NCI-H524 treated with DMSO at 0.1 percent for 48 hours (cell line): ENCODE results near the gene SORD.

Source experiments
- DNase-seq: peaks from one replicate; lab custom pipeline; 2025; lab: John Stamatoyannopoulos, UW

SORD gene

GRCh38 chr15:45116482-45117307, 93.7 kb downstream of the SORD start:
- no peak for DNase-seq

DNA sequence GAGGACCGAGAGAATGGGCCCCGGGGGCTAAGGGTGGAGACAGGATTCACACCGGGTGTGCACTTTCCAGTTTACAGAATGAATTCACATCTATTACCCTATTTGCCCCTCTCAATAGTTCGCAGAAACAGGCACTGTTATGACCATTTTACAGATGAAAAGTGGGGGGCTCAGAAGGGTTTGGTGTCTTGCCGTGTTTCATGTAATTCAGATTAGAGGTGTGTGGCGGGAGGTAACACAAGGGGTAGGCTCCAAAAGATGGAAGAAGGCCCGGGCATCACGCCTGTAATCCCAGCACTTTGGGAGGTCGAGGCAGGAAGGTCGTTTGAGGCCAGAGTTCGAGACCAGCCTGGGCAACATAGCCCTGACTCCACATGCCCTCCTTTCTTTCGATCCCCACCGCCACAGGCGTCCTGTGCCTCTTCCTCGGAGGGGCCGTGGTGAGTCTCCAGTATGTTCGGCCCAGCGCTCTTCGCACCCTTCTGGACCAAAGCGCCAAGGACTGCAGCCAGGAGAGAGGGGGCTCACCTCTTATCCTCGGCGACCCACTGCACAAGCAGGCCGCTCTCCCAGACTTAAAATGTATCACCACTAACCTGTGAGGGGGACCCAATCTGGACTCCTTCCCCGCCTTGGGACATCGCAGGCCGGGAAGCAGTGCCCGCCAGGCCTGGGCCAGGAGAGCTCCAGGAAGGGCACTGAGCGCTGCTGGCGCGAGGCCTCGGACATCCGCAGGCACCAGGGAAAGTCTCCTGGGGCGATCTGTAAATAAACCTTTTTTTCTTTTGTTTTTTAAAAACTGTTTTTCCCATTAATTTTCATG, 94.5 kb downstream of the SORD start:
- DNase-seq: no peak

GRCh38 chr15:45118131-45118588, 95.2 kb downstream of the SORD start:
- DNase-seq: peak; percentile 76

DNA sequence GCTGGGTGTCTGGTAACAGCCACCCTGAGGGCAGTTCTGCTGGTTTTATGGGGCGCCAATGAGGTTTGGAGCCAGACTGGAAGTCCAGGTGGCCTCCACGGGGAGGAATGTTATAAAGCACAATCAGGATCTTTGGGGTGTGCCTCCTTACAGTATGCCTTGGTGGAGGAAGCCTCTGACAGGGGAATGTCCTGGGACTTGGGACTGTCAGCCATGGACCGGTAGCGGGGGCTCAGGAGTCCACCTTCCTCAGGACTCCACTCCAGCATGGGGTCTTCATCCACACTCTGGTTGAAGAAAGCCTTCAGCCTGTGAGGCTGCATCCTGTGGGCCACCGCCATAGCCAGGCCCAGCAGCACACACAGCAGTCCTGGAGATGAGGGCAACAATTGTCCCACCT, 96.0 kb downstream of the SORD start:
- no peak for DNase-seq

GRCh38 chr15:45120081-45120972, 97.3 kb downstream of the SORD start:
- DNase-seq: no peak

- no peak for DNase-seq
Observed at GRCh38 chr15:45121020-45121419, 98.0 kb downstream of the SORD start.

GRCh38 chr15:45121706-45122417, 98.9 kb downstream of the SORD start:
- DNase-seq: no peak

DNA sequence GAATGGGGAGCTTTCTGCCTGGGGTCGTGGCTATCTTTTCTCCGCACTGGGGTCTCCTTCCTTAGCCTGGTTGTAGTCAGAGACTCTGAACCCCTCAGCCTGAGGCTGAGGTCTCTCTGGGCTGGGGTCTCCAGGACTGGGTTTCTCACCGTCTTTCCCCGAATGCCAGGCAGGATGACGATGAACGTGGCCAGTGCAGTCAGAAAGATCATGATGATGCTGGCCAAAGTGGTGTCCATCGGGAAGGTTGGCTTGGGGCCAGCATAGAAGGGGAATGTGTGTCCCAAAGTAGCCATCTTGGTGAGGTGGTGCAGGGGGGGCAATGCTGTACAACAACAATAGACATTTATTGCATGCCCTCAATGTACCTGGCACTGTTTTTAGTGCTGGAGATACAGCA, 99.7 kb downstream of the SORD start:
- DNase-seq: no peak

DNA sequence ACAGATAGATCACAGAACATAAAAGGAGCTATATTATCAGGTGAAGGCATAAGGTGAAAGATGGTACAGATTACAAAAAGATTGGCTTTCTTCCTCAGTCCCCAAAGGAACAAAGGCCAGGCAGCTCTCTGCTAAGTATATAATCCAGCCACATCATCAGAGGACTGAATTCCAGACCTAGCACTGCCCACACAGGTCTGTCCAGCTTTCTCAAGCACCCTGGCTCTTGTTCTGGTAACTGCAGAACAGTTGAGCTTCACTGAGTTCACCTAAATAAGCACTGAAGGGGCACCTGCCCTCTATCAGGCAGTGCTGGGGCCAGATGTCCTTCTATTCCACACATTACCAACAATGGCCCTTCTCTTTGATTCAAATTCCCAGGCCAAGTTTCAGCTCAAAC, 100.4 kb downstream of the SORD start:
- DNase-seq: no peak

DNA sequence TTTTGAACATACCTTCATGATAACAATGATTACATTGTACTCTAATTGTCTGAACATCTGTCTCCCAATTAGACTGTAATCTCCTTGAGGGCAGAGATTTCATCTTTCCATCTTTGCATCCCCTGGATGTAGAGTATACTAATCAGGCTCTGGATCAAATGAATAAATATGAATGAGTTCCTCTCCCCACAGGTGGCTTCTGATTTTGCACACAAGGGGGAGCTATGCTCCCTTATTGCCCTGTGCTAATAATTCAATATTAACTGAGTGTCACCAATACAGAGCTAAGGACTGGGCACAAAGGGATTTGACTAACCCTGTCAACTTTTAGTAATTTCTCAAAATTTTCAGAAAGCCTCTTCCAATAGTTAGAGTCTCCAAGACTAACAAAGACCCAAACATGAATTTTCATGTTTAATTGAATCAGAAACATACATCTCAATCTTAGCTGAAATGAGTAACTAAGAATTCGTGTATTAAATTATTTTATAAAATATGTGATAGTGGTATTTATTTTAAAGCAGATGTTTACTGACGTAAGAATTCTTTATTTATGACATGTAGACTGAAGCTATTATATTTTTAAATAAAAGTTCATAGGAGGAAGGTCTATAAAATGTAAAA, 103.7 kb downstream of the SORD start:
- no peak for DNase-seq
